ENCODE results near the gene SEMA3A. TPM values are rescaled to one million over a fixed set of nuclear protein-coding genes. Genes with fewer than 3 reads are reported as not detected.
"Not testable (repeated sequence)": the region's sequence is repeated elsewhere in the genome, so short reads cannot be mapped to it uniquely, and the experiment has no call there.

SEMA3A gene
- total RNA-seq, 1 donor from 2014 or later, result 8.1 TPM

GRCh38 chr7:84154991-84155781 is 39.4 kb downstream of the SEMA3A start:
- DNase-seq (ENCODE audit: low spot score), result no peak

- no peak for DNase-seq (ENCODE audit: low spot score)
These were observed 41.6 kb downstream of the SEMA3A start for GRCh38 chr7:84152995-84153394.

- DNase-seq (ENCODE audit: low spot score), result not testable (repeated sequence)
These were observed 44.2 kb downstream of the SEMA3A start for GRCh38 chr7:84150370-84150769.

GRCh38 chr7:84149573-84149972 is 45.0 kb downstream of the SEMA3A start:
- DNase-seq (ENCODE audit: low spot score), result no peak

- DNase-seq (ENCODE audit: low spot score), result no peak
These were observed 48.7 kb downstream of the SEMA3A start for GRCh38 chr7:84145892-84146291.

GRCh38 chr7:84144935-84145334 is 49.7 kb downstream of the SEMA3A start:
- DNase-seq (ENCODE audit: low spot score), result no peak

GRCh38 chr7:84144480-84144879 is 50.1 kb downstream of the SEMA3A start:
- DNase-seq (ENCODE audit: low spot score), result no peak

- DNase-seq (ENCODE audit: low spot score), result no peak
These were observed 51.9 kb downstream of the SEMA3A start for GRCh38 chr7:84142726-84143125.

- DNase-seq (ENCODE audit: low spot score), result no peak
These were observed 54.4 kb downstream of the SEMA3A start for GRCh38 chr7:84139986-84140729.

GRCh38 chr7:84138411-84138810 is 56.2 kb downstream of the SEMA3A start:
- DNase-seq (ENCODE audit: low spot score), result no peak

- DNase-seq (ENCODE audit: low spot score), result no peak
These were observed 56.8 kb downstream of the SEMA3A start for GRCh38 chr7:84137812-84138211.

GRCh38 chr7:84136809-84137208 is 57.8 kb downstream of the SEMA3A start:
- DNase-seq (ENCODE audit: low spot score), result no peak

- no peak for DNase-seq (ENCODE audit: low spot score)
These were observed 58.3 kb downstream of the SEMA3A start for GRCh38 chr7:84136336-84136735.

GRCh38 chr7:84134169-84134568 is 60.4 kb downstream of the SEMA3A start:
- no peak for DNase-seq (ENCODE audit: low spot score)

- no peak for DNase-seq (ENCODE audit: low spot score)
These were observed 68.9 kb downstream of the SEMA3A start for GRCh38 chr7:84125654-84126053.

- DNase-seq (ENCODE audit: low spot score), result no peak
These were observed 70.5 kb downstream of the SEMA3A start for GRCh38 chr7:84123965-84124547.

- DNase-seq (ENCODE audit: low spot score), result no peak
These were observed 71.8 kb downstream of the SEMA3A start for GRCh38 chr7:84122582-84123360.

- DNase-seq (ENCODE audit: low spot score), result no peak
These were observed 77.3 kb downstream of the SEMA3A start for GRCh38 chr7:84117304-84117703.

GRCh38 chr7:84113906-84114850 is 80.4 kb downstream of the SEMA3A start:
- DNase-seq (ENCODE audit: low spot score), result no peak

- no peak for DNase-seq (ENCODE audit: low spot score)
These were observed 81.3 kb downstream of the SEMA3A start for GRCh38 chr7:84113286-84113685.

GRCh38 chr7:84112771-84113170 is 81.8 kb downstream of the SEMA3A start:
- no peak for DNase-seq (ENCODE audit: low spot score)
